H1 (cell line): ENCODE measurements around the gene H2AZ1. TPM values are rescaled to one million over a fixed set of nuclear protein-coding genes. Genes with fewer than 3 reads are reported as not detected.

Experiments
- CTCF ChIA-PET: fragments of 300-600 bp; sonication (Branson Sonifier 250); formaldehyde crosslinking; loops from one replicate; lab custom pipeline; 2021; ENCODE audit not compliant: partially characterized antibody; lab: Charles Lee
- POLR2A ChIA-PET: fragments of 300-600 bp; sonication (Branson Sonifier 250); formaldehyde crosslinking; loops from one replicate; lab custom pipeline; 2021; ENCODE audit warnings: inconsistent platforms; ENCODE audit not compliant: partially characterized antibody; lab: Charles Lee
- DNase-seq, 2 experiments: peaks; one replicate each; pipeline versions ENCODE4 v3.0.0 to v3.0.0-alpha.2; 2010 to 2022; ENCODE audit warnings: low spot score in 2 of 2, low read depth in 1 of 2, mixed read lengths in 1 of 2
- FAIRE-seq: peaks from 2 replicates; lab custom pipeline; 2011; peaks lifted over from hg19 to GRCh38; lab: Jason Lieb, UNC
- H2AFZ ChIP-seq: 2 replicates; pipeline ENCODE4 v1.8.1; 2012; ENCODE audit warnings: low read length, inconsistent platforms
- H2AK5ac ChIP-seq: 2 replicates; pipeline ENCODE4 v1.6.1; 2013; ENCODE audit warnings: low read depth, low read length
- H2BK120ac ChIP-seq: replicated peaks from 2 replicates; pipeline ENCODE3; 2013; ENCODE audit warnings: low read depth, low read length, inconsistent platforms
- H2BK12ac ChIP-seq: 2 replicates; pipeline ENCODE4 v1.6.1; 2013; ENCODE audit warnings: low read depth, low read length
- H2BK15ac ChIP-seq: 2 replicates; pipeline ENCODE4 v1.6.1; 2013; ENCODE audit warnings: low read length
- H2BK20ac ChIP-seq: 2 replicates; pipeline ENCODE4 v1.6.1; 2013; ENCODE audit warnings: low read length
- H2BK5ac ChIP-seq: 2 replicates; pipeline ENCODE4 v1.6.1; 2013; ENCODE audit warnings: low read depth, low read length
- H3K14ac ChIP-seq: 2 replicates; pipeline ENCODE4 v1.6.1; 2013; ENCODE audit warnings: inconsistent platforms; ENCODE audit not compliant: insufficient read length
- H3K18ac ChIP-seq: 2 replicates; pipeline ENCODE4 v1.6.1; 2013; ENCODE audit warnings: low read length; ENCODE audit errors: extremely low read depth
- H3K23ac ChIP-seq: 2 replicates; pipeline ENCODE4 v1.6.1; 2013; ENCODE audit warnings: inconsistent platforms; ENCODE audit not compliant: insufficient read length
- H3K23me2 ChIP-seq: 2 replicates; pipeline ENCODE4 v1.6.1; 2013; ENCODE audit warnings: low read depth, low read length
- H3K27ac ChIP-seq: 2 replicates; pipeline ENCODE4 v1.6.1; 2011; ENCODE audit warnings: low read depth, low read length, inconsistent platforms
- H3K27me3 ChIP-seq, 4 experiments: replicated peaks in 1 of 4; 1 replicate in 1 of 4; 2 replicates in 3 of 4; pipeline versions ENCODE4 v1.6.1 to v1.8.1; 2011 to 2013; ENCODE audit warnings: low read length in 3 of 4, mild to moderate bottlenecking in 3 of 4, inconsistent platforms in 2 of 4, mixed read lengths in 2 of 4, moderate library complexity in 1 of 4; ENCODE audit not compliant: control insufficient read depth in 3 of 4, insufficient read depth in 3 of 4; ENCODE audit errors: extremely low read depth in 1 of 4
- H3K36me3 ChIP-seq, 4 experiments: 2 replicates each; pipeline versions ENCODE4 v1.6.1 to v1.8.1; 2011 to 2013; ENCODE audit warnings: mild to moderate bottlenecking in 4 of 4, low read length in 3 of 4, moderate library complexity in 2 of 4, control low read depth in 1 of 4, inconsistent platforms in 1 of 4; ENCODE audit not compliant: insufficient read depth in 4 of 4, control insufficient read depth in 2 of 4
- H3K4ac ChIP-seq: replicated peaks from 2 replicates; pipeline ENCODE3; 2013; ENCODE audit warnings: low read length, low read depth, mixed read lengths, inconsistent platforms; ENCODE audit not compliant: insufficient read length
- H3K4me1 ChIP-seq, 4 experiments: replicated peaks in 1 of 4; 1 replicate in 1 of 4; 2 replicates in 3 of 4; pipeline versions ENCODE4 v1.6.1 to v1.8.1; 2011 to 2013; ENCODE audit warnings: low read length in 3 of 4, inconsistent platforms in 2 of 4, mixed read lengths in 1 of 4; ENCODE audit not compliant: insufficient read depth in 4 of 4, control insufficient read depth in 3 of 4
- H3K4me2 ChIP-seq, 2 experiments: 2 replicates each; pipeline versions ENCODE4 v1.6.1 to v1.8.1; 2011 to 2013; ENCODE audit warnings: low read depth in 2 of 2, low read length in 2 of 2, control low read depth in 1 of 2, inconsistent platforms in 1 of 2, mild to moderate bottlenecking in 1 of 2; ENCODE audit not compliant: insufficient read depth in 1 of 2
- H3K4me3 ChIP-seq, 4 experiments: fragments of 200-600, 300-600 bp in 1 of 4; sonication (generic), shearing (Covaris generic), sonication (Bioruptor Twin) in 1 of 4; 2 replicates each; pipeline versions ENCODE4 v1.5.1 to v1.8.1; 2011 to 2016; ENCODE audit warnings: low read length in 4 of 4, low read depth in 3 of 4, control low read depth in 2 of 4, inconsistent platforms in 2 of 4, mild to moderate bottlenecking in 2 of 4, mixed read lengths in 1 of 4, moderate library complexity in 1 of 4; ENCODE audit not compliant: insufficient read depth in 2 of 4; ENCODE audit errors: extremely low read depth in 1 of 4
- H3K56ac ChIP-seq: replicated peaks from 2 replicates; pipeline ENCODE3; 2013; ENCODE audit warnings: low read depth, mild to moderate bottlenecking, mixed read lengths, low read length, inconsistent platforms; ENCODE audit not compliant: insufficient read length
- H3K79me1 ChIP-seq: 2 replicates; pipeline ENCODE4 v1.6.1; 2013; ENCODE audit warnings: low read depth, low read length, control low read depth
- H3K79me2 ChIP-seq, 2 experiments: 2 replicates each; pipeline versions ENCODE4 v1.6.1 to v1.8.1; 2012 to 2013; ENCODE audit warnings: low read length in 2 of 2, mild to moderate bottlenecking in 2 of 2, inconsistent platforms in 1 of 2; ENCODE audit not compliant: insufficient read depth in 2 of 2, control insufficient read depth in 1 of 2
- H3K9ac ChIP-seq, 4 experiments: replicated peaks in 1 of 4; 1 replicate in 1 of 4; 2 replicates in 3 of 4; pipeline versions ENCODE4 v1.6.1 to v1.8.1; 2011 to 2013; ENCODE audit warnings: low read depth in 3 of 4, low read length in 3 of 4, control low read depth in 2 of 4, mild to moderate bottlenecking in 2 of 4, moderate library complexity in 2 of 4, inconsistent platforms in 1 of 4; ENCODE audit errors: extremely low read depth in 1 of 4
- H3K9me3 ChIP-seq, 2 experiments: 2 replicates each; pipeline versions ENCODE4 v1.6.1 to v1.8.1; 2012 to 2013; ENCODE audit warnings: mild to moderate bottlenecking in 2 of 2, moderate library complexity in 2 of 2, control low read depth in 1 of 2, inconsistent platforms in 1 of 2, low read depth in 1 of 2, low read length in 1 of 2, mixed read lengths in 1 of 2; ENCODE audit not compliant: insufficient read depth in 2 of 2
- H4K20me1 ChIP-seq, 2 experiments: replicated peaks in 1 of 2; 2 replicates each; pipeline versions ENCODE3 to v1.8.1; 2011 to 2013; ENCODE audit warnings: inconsistent platforms in 2 of 2, low read length in 2 of 2, mild to moderate bottlenecking in 1 of 2; ENCODE audit not compliant: insufficient read depth in 2 of 2, control insufficient read depth in 1 of 2
- H4K5ac ChIP-seq: 2 replicates; pipeline ENCODE4 v1.6.1; 2013; ENCODE audit warnings: low read length, low read depth, mixed read lengths, inconsistent platforms; ENCODE audit not compliant: insufficient read length
- H4K8ac ChIP-seq: 2 replicates; pipeline ENCODE4 v1.8.0; 2013; ENCODE audit warnings: mild to moderate bottlenecking, moderate library complexity, low read length, inconsistent platforms; ENCODE audit not compliant: insufficient read depth; ENCODE audit errors: extremely low read depth
- H4K91ac ChIP-seq: replicated peaks from 2 replicates; pipeline ENCODE3; 2013; ENCODE audit warnings: low read length, mixed read lengths, inconsistent platforms; ENCODE audit not compliant: insufficient read length
- BACH1 ChIP-seq: IDR thresholded peaks from 2 replicates; pipeline ENCODE4 v1.6.1; 2012; ENCODE audit warnings: low read length, improper control_type of control experiment
- BRCA1 ChIP-seq: IDR thresholded peaks from 2 replicates; pipeline ENCODE4 v1.6.1; 2012; ENCODE audit warnings: low read depth, low read length, improper control_type of control experiment
- E2F6 ChIP-seq: IDR thresholded peaks from 2 replicates; pipeline ENCODE4 v1.6.1; 2012; ENCODE audit warnings: inconsistent platforms
- KDM5A ChIP-seq: fragments of 200-600 bp; IDR thresholded peaks from 2 replicates; pipeline ENCODE4 v1.7.1; 2012; ENCODE audit warnings: mild to moderate bottlenecking, low read length, inconsistent platforms, mixed read lengths
- MAFK ChIP-seq: IDR thresholded peaks from 2 replicates; pipeline ENCODE4 v1.6.1; 2012; ENCODE audit warnings: low read depth, mild to moderate bottlenecking, improper control_type of control experiment, low read length
- MAX ChIP-seq: IDR thresholded peaks from 2 replicates; pipeline ENCODE4 v1.6.1; 2012; ENCODE audit warnings: inconsistent platforms
- POLR2AphosphoS5 ChIP-seq: IDR thresholded peaks from 2 replicates; pipeline ENCODE4 v1.6.1; 2011; ENCODE audit warnings: low read depth, low read length
- RXRA ChIP-seq: IDR thresholded peaks from 2 replicates; pipeline ENCODE4 v1.6.1; 2011; ENCODE audit warnings: low read depth, mild to moderate bottlenecking, low read length, moderate library complexity; ENCODE audit not compliant: insufficient read depth
- SAP30 ChIP-seq: fragments of 300-600 bp; sonication (generic); IDR thresholded peaks from 2 replicates; pipeline ENCODE4 v1.7.1; 2012; ENCODE audit warnings: low read length, moderate library complexity, mild to moderate bottlenecking, inconsistent platforms; ENCODE audit not compliant: insufficient read depth, insufficient replicate concordance
- SIX5 ChIP-seq: IDR thresholded peaks from 2 replicates; pipeline ENCODE4 v1.6.1; 2011; ENCODE audit warnings: mild to moderate bottlenecking, low read depth, low read length
- WGBS, 2 experiments: shearing (Covaris generic) in 1 of 2; methylation state at CpG; one replicate each; pipeline versions ENCODE4 v1.1.6 to v1.1.7; 2013 to 2015; ENCODE audit warnings: low lambda C conversion rate in 2 of 2, mixed read lengths in 2 of 2, inconsistent platforms in 1 of 2, low coverage in 1 of 2, missing lambda C conversion rate in 1 of 2; ENCODE audit not compliant: insufficient replicate concordance in 2 of 2, insufficient coverage in 1 of 2, insufficient read length in 1 of 2; ENCODE audit errors: extremely low coverage in 1 of 2, missing lambda C conversion rate in 1 of 2; 5-methylcytosine and 5-hydroxymethylcytosine counted together
- polyA plus RNA-seq, 7 experiments: library from polyadenylated mRNA; depleted of rRNA in 3 of 7; stranded (reverse) in 5 of 7; unstranded in 2 of 7; fragments of >200 nt in 5 of 7; fragments of 200-250 nt in 2 of 7; gene quantifications; 1 replicate in 5 of 7; 2 replicates in 1 of 7; 4 replicates in 1 of 7; pipeline versions ENCODE4 v1.2.1 to v1.2.3, GENCODE V29; 2011 to 2013; ENCODE audit warnings: missing spikeins in 2 of 7, mixed read lengths in 2 of 7
- total RNA-seq: library from RNA; stranded (reverse); fragmentation: NEBNext Ultra II Directional; extraction: Animal tissue kit (Norgen Biotek cat#: 25700); gene quantifications from 2 replicates; pipeline ENCODE4 v1.2.1, GENCODE V29; 2021
- TF ChIP-seq, protein P1 (sequence below), 3 experiments: IDR thresholded peaks; 1 replicate in 2 of 3; 2 replicates in 1 of 3; pipeline versions ENCODE4 v1.5.1 to v1.6.1; 2011; ENCODE audit warnings: low read length in 3 of 3, mild to moderate bottlenecking in 3 of 3, inconsistent platforms in 2 of 3, low read depth in 1 of 3, moderate library complexity in 1 of 3; ENCODE audit not compliant: insufficient read depth in 1 of 3; ENCODE audit errors: control extremely low read depth in 1 of 3

The H2AZ1 gene
- total and polyA plus RNA-seq, 2 of the 8 experiments (the other 6 are each of a cell fraction or from before 2014, with no cell fraction given) = 831 to 898 TPM

- Histone ChIP-seq H2AK5ac (no peak overlapping the region), H2BK15ac (no peak overlapping the region), H4K5ac (no peak overlapping the region), H4K20me1 (no peaks in the 10 kb centered on the region), H2AFZ (no peak overlapping the region), H4K8ac (no peak overlapping the region), H2BK5ac (no peak overlapping the region), H3K9me3 (no peaks in the 10 kb centered on the region), H3K36me3 (peaks cover 0 to 5% (median 2%) of the 10 kb centered on the region in 4 experiments; a peak in 2 of 8 replicates), H3K4ac (no peak overlapping the region), H3K18ac (no peak overlapping the region), H3K14ac (no peak overlapping the region), H3K79me1 (peaks cover 2% of the 10 kb centered on the region; the same call in 1 of the 2 replicates), H3K27ac (no peak overlapping the region), H3K23me2 (no peaks in the 10 kb centered on the region), H2BK20ac (no peak overlapping the region), H3K79me2 (no peaks in the 10 kb centered on the region), H3K27me3 (peaks cover 0 to 1% (median 0%) of the 10 kb centered on the region in 4 experiments; a peak in 1 of 7 replicates), H3K23ac (no peak overlapping the region), H3K4me2 (no peak overlapping the region), H3K9ac (no peak overlapping the region), H4K91ac (no peak overlapping the region), H3K56ac (no peak overlapping the region), H2BK12ac (no peak overlapping the region), H3K4me1 (no peaks in the 10 kb centered on the region), H2BK120ac (no peak overlapping the region), H3K4me3 (no peak overlapping the region)
- FAIRE-seq = no peak
- POLR2A ChIA-PET = no interaction called here
- 88% methylated on average over 2 of the region's 2 CpGs; no CpG with 5 or more reads in 1 of the 2 experiments for WGBS, 2 experiments
- CTCF ChIA-PET = no interaction called here
- no peak for DNase-seq
- TF ChIP-seq MAX (no peak), MAFK (no peak), POLR2AphosphoS5 (no peak), SIX5 (no peak), BRCA1 (no peak), SAP30 (no peak), RXRA (no peak), KDM5A (no peak), BACH1 (no peak), E2F6 (no peak)
- TF ChIP-seq, protein P1, sequence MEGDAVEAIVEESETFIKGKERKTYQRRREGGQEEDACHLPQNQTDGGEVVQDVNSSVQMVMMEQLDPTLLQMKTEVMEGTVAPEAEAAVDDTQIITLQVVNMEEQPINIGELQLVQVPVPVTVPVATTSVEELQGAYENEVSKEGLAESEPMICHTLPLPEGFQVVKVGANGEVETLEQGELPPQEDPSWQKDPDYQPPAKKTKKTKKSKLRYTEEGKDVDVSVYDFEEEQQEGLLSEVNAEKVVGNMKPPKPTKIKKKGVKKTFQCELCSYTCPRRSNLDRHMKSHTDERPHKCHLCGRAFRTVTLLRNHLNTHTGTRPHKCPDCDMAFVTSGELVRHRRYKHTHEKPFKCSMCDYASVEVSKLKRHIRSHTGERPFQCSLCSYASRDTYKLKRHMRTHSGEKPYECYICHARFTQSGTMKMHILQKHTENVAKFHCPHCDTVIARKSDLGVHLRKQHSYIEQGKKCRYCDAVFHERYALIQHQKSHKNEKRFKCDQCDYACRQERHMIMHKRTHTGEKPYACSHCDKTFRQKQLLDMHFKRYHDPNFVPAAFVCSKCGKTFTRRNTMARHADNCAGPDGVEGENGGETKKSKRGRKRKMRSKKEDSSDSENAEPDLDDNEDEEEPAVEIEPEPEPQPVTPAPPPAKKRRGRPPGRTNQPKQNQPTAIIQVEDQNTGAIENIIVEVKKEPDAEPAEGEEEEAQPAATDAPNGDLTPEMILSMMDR (IDR thresholded peaks at IDR 0.05; ENCODE audit: control extremely low read depth in 1 of 3, insufficient read depth in 1 of 3, low read depth in 1 of 3, low read length in 3 of 3) = no peak
Measured at GRCh38 chr4:99915449-99915848, 34.6 kb downstream of the H2AZ1 start.
